Activated CD4-positive, alpha-beta memory T cell treated with anti-CD3 and anti-CD28 coated beads for 36 hours (primary cell): ENCODE measurements around the gene MRPL14. TPM values are rescaled to one million over a fixed set of nuclear protein-coding genes. Genes with fewer than 3 reads are reported as not detected.

Experiments used
- CTCF ChIA-PET: fragments of 350-600 bp; sonication (Branson Sonifier 250); formaldehyde crosslinking; loops from one replicate; lab custom pipeline; 2021; ENCODE audit warnings: antibody characterized with exemption, inconsistent platforms; lab: Charles Lee
- POLR2A ChIA-PET: fragments of 350-600 bp; sonication (Branson Sonifier 250); formaldehyde crosslinking; loops from one replicate; lab custom pipeline; 2021; ENCODE audit warnings: antibody characterized with exemption; lab: Charles Lee
- DNase-seq: peaks from one replicate; pipeline ENCODE4 v3.0.0-alpha.2; 2020
- H3K27ac Mint-ChIP-seq: one replicate; pipeline ENCODE4 v1.8.0; 2021; ENCODE audit warnings: mixed read lengths
- H3K27me3 Mint-ChIP-seq: one replicate; pipeline ENCODE4 v1.8.0; 2021; ENCODE audit warnings: mixed read lengths
- H3K36me3 Mint-ChIP-seq: one replicate; pipeline ENCODE4 v1.8.0; 2021; ENCODE audit warnings: mixed read lengths
- H3K4me1 Mint-ChIP-seq: one replicate; pipeline ENCODE4 v1.8.0; 2021; ENCODE audit warnings: low read depth, mixed read lengths
- H3K4me3 Mint-ChIP-seq: one replicate; pipeline ENCODE4 v1.8.0; 2021; ENCODE audit warnings: mild to moderate bottlenecking, mixed read lengths
- H3K9me3 Mint-ChIP-seq: one replicate; pipeline ENCODE4 v1.8.0; 2021; ENCODE audit warnings: mixed read lengths
- intact Hi-C: fragments of 100-400 bp; cut with micrococcal nuclease; formaldehyde crosslinking; loops from one replicate; pipeline ENCODE4 v1.15.1; 2023
- total RNA-seq, 2 experiments: library from RNA; stranded (reverse); gene quantifications; one replicate each; pipeline ENCODE4 v1.2.3, GENCODE V29; 2021

The MRPL14 gene
- total RNA-seq, 2 experiments from 2014 or later, result 49.5 to 50.1 TPM

- CTCF ChIA-PET, result interaction anchor here (0.6 to 1.3 kb wide), 4 partner anchors 30 to 151 kb away, joined by 3 read pairs; no protein-coding TSS in a partner anchor
- H3K36me3 Mint-ChIP-seq, result peaks cover 4% of the 10 kb centered on the region
These were observed 6.4 kb downstream of the MRPL14 start for GRCh38 chr6:44120692-44121443.

DNA sequence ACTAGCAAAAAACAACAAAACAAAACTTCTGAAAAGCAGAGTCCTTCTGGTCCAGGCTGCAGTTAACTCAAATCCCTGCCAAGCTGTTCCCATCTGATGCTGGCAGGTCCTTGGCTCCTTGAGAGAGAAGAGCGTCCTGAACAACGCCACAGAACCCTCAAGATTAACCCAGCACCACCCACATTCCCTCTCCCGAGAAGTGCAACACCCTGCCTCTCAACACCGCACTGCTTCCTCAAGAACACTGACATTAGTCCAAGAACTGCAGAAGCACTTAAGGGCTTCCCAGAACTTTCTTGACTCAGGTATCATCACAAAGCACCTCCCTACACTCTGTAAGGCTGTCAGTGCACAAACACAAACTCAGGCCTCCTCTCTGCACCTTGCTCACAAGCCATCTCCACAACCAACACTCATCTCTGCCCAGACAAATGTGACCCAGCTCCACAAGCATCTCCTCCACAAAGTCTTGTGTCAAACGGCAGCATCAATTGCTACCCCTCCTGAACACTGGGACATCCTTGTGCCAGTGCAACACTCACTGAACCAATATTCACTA is 7.5 kb downstream of the MRPL14 start:
- POLR2A ChIA-PET, result no interaction called here

More at GRCh38 chr6:44120692-44121443, 6.4 kb downstream of the MRPL14 start:
- Mint-ChIP-seq H3K4me3 (no peak overlapping the region), H3K27me3 (no peaks in the 10 kb centered on the region), H3K4me1 (peaks cover 76% of the 10 kb centered on the region), H3K9me3 (no peaks in the 10 kb centered on the region), H3K27ac (no peak overlapping the region)
- POLR2A ChIA-PET, result no interaction called here
- no peak for DNase-seq
- intact Hi-C loops, result no loop called here

GRCh38 chr6:44117397-44118128 is 9.7 kb downstream of the MRPL14 start:
- peaks cover 17% of the 10 kb centered on the region for H3K36me3 Mint-ChIP-seq
- POLR2A ChIA-PET, result interaction anchor here (0.7 to 1.2 kb wide), 3 partner anchors 14 to 68 kb away, joined by 3 to 4 read pairs (median 3); no protein-coding TSS in a partner anchor
- H3K27ac Mint-ChIP-seq, result no peak overlapping the region
- no peak for DNase-seq
- H3K4me1 Mint-ChIP-seq, result peaks cover 47% of the 10 kb centered on the region
- intact Hi-C loops, result no loop called here
- H3K9me3 Mint-ChIP-seq, result no peaks in the 10 kb centered on the region
- H3K27me3 Mint-ChIP-seq, result no peaks in the 10 kb centered on the region
- H3K4me3 Mint-ChIP-seq, result no peak overlapping the region
- CTCF ChIA-PET, result interaction anchor here (0.9 to 2.8 kb wide), 3 partner anchors 18 to 55 kb away, joined by 3 to 12 read pairs (median 3); no protein-coding TSS in a partner anchor

More for the DNA sequence above, 7.5 kb downstream of the MRPL14 start:
- H3K27me3 Mint-ChIP-seq, result no peaks in the 10 kb centered on the region
- intact Hi-C loops, result no loop called here
- DNase-seq, result no peak
- peaks cover 9% of the 10 kb centered on the region for H3K36me3 Mint-ChIP-seq
- H3K9me3 Mint-ChIP-seq, result no peaks in the 10 kb centered on the region
- no peak overlapping the region for H3K27ac Mint-ChIP-seq
- H3K4me3 Mint-ChIP-seq, result no peak overlapping the region
- CTCF ChIA-PET, result interaction anchor here (0.6 to 1.2 kb wide), 2 partner anchors 31 to 421 kb away, joined by 3 to 4 read pairs; no protein-coding TSS in a partner anchor
- peaks cover 69% of the 10 kb centered on the region for H3K4me1 Mint-ChIP-seq

DNA sequence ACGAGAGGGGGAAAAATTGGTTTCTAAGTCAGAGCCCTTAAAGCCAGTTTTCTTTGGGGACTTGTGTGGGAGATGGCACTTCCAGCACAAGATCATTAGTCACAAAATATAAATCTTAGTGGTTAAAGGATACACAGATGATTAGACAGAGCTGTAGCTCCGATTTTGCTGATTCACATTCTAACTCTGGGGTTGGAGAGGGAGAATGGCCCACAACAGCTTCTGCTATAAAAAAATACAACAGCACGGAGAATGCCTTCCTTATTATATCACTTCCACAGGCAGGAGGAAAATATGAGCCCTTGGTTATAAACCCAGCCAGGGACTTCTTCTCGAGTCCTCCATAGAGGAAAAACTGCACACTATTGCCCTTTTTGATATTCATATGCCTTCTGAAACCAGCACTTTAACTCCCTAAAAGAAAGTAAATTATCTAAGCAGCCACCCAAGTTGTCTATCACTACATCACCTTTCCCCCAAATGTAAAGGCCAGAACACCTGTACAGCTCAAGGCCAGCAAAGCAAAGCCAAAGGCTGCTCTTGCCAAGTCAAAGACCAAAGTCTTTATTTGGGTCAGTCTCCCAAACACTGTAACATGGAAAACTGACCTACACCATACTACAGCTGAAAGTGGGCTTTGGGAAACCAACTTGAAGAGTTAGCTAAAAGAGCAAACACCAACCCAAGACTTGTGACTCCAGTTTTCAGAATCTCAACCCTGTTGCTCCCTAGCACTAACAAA is 10.4 kb downstream of the MRPL14 start:
- H3K9me3 Mint-ChIP-seq, result no peaks in the 10 kb centered on the region
- no peaks in the 10 kb centered on the region for H3K27me3 Mint-ChIP-seq
- no peak overlapping the region for H3K4me3 Mint-ChIP-seq
- H3K36me3 Mint-ChIP-seq, result peaks cover 22% of the 10 kb centered on the region
- H3K27ac Mint-ChIP-seq, result no peak overlapping the region
- CTCF ChIA-PET, result interaction anchor here (1.2 to 2.8 kb wide), 3 partner anchors 20 to 56 kb away, joined by 3 to 12 read pairs (median 3); no protein-coding TSS in a partner anchor
- no peak for DNase-seq
- POLR2A ChIA-PET, result interaction anchor here (0.7 to 1.4 kb wide), 5 partner anchors 11 to 69 kb away, joined by 3 to 4 read pairs (median 3); partner anchors contain the start of genes MRPL14 and TMEM63B
- H3K4me1 Mint-ChIP-seq, result peaks cover 43% of the 10 kb centered on the region
- intact Hi-C loops, result no loop called here

- peaks cover 36% of the 10 kb centered on the region for H3K4me1 Mint-ChIP-seq
- H3K4me3 Mint-ChIP-seq, result no peak overlapping the region
- H3K36me3 Mint-ChIP-seq, result peaks cover 31% of the 10 kb centered on the region
- ChIA-PET POLR2A (interaction anchor here (1.4 kb wide), 1 partner anchor 13 kb away, joined by 4 read pairs; no protein-coding TSS in a partner anchor), CTCF (interaction anchor here (1.2 to 2.8 kb wide), 2 partner anchors 19 to 35 kb away, joined by 3 to 12 read pairs; no protein-coding TSS in a partner anchor)
- DNase-seq, result no peak
- no peaks in the 10 kb centered on the region for H3K9me3 Mint-ChIP-seq
- intact Hi-C loops, result no loop called here
- H3K27me3 Mint-ChIP-seq, result no peaks in the 10 kb centered on the region
- H3K27ac Mint-ChIP-seq, result no peak overlapping the region
These were observed 11.4 kb downstream of the MRPL14 start for GRCh38 chr6:44115866-44116265.

DNA sequence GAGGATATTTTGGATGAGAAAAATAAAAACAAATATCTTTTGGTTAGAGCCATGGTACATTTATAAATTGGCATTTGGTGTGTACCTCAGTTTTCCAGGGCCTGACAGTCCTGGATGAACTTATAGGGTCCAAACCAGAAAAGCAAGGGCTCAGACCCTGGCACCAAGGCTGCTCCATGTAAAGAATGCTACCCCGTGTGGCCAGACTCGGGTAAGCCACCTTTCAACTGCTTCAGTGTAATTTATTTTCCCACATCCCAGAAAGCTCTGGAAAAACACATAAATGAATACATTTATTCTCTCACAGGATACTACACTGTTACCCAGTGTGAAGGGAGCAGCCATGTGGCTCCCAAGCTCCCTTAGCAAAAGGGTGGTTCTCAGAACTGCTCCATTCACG is 13.8 kb downstream of the MRPL14 start:
- CTCF ChIA-PET, result no interaction called here
- Mint-ChIP-seq H3K27ac (no peak overlapping the region), H3K27me3 (no peaks in the 10 kb centered on the region), H3K9me3 (no peaks in the 10 kb centered on the region), H3K4me1 (peaks cover 19% of the 10 kb centered on the region), H3K4me3 (no peak overlapping the region), H3K36me3 (peaks cover 33% of the 10 kb centered on the region)
- DNase-seq, result no peak
- intact Hi-C loops, result no loop called here
- POLR2A ChIA-PET, result no interaction called here

DNA sequence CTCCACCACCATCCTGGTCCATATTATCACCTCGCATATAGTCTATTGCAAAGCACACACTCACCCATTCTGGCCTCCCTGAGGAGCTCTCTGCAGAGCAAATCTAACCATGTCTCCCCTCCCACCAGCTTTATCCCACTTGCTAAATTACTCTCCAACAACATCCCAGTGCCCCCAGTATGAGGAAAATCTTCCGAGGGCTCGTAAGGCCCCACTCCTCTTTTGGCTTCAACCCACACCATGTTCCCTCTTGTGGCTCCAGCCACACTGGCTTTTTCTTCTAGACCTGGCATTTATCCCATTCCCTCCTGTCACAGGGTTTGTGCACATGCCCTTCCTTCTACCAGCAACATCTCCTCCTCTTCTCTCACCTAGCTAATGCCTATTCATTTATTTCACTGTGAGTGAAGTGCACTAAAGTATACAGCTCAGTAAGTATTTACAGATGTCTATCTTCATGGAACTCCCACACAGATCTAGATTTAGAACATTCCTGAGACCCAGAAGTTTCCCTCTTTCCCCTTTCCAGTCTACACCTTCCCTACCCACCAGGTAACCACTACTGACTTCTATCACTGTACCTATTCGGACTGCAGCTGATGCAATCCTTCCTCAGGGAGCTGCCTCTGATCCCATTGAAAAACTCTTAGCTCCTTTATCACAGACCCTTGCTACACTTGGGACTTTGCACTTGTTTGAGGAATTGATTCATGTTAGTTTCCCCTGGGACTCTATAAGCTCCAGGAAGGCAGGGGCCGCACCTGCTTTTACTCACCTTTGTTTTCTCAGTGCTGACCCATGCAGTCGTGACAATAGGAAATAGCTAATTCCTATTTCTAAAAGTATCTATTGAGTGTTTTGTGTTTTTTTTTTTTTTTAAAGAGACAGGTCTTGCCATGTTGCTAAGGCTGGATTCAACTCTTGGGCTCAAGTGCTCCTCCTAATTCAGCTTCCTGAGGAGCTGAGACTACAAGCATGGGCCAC is 15.5 kb downstream of the MRPL14 start:
- no peak overlapping the region for H3K27ac Mint-ChIP-seq

DNA sequence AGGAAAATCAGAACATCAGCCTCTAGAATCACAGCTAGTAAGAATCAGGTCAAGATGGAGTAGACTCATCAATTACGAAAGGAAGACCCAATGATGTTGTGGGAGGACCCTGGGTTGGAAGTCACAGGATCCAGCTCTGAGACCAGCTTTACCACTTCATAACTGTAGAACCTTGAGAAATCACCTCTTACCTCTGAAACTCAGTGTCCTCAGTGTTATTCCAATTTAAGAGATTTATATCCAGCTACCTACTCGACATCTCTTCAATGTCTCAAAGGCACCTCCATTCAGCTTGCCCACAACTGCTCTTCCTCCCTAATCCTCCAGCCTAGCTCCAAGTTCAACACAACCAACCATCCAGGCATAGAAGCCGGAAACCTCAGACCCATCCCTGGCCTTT is 16.3 kb downstream of the MRPL14 start:
- ChIA-PET POLR2A (interaction anchor here (0.7 kb wide), 1 partner anchor 8 kb away, joined by 3 read pairs; no protein-coding TSS in a partner anchor), CTCF (interaction anchor here (1.0 to 2.1 kb wide), 3 partner anchors 13 to 194 kb away, joined by 3 to 10 read pairs (median 5); no protein-coding TSS in a partner anchor)
- Mint-ChIP-seq H3K4me1 (no peaks in the 10 kb centered on the region), H3K27me3 (no peaks in the 10 kb centered on the region), H3K36me3 (peaks cover 31% of the 10 kb centered on the region), H3K4me3 (no peak overlapping the region), H3K27ac (no peak overlapping the region), H3K9me3 (no peaks in the 10 kb centered on the region)
- intact Hi-C loops, result no loop called here
- DNase-seq, result no peak

More for the DNA sequence above, 15.5 kb downstream of the MRPL14 start:
- peaks cover 30% of the 10 kb centered on the region for H3K36me3 Mint-ChIP-seq
- H3K4me3 Mint-ChIP-seq, result no peak overlapping the region
- no peak for DNase-seq
- H3K4me1 Mint-ChIP-seq, result peaks cover 7% of the 10 kb centered on the region
- ChIA-PET POLR2A (interaction anchor here (0.7 kb wide), 1 partner anchor 9 kb away, joined by 3 read pairs; no protein-coding TSS in a partner anchor), CTCF (interaction anchor here (1.0 to 2.1 kb wide), 3 partner anchors 12 to 193 kb away, joined by 3 to 10 read pairs (median 3); no protein-coding TSS in a partner anchor)
- H3K27me3 Mint-ChIP-seq, result no peaks in the 10 kb centered on the region
- intact Hi-C loops, result no loop called here
- H3K9me3 Mint-ChIP-seq, result no peaks in the 10 kb centered on the region

GRCh38 chr6:44110005-44110676 is 17.1 kb downstream of the MRPL14 start:
- intact Hi-C loops, result no loop called here
- Mint-ChIP-seq H3K4me3 (no peak overlapping the region), H3K27me3 (no peaks in the 10 kb centered on the region), H3K4me1 (no peaks in the 10 kb centered on the region), H3K27ac (no peak overlapping the region), H3K9me3 (no peaks in the 10 kb centered on the region), H3K36me3 (peaks cover 30% of the 10 kb centered on the region)
- ChIA-PET POLR2A (no interaction called here), CTCF (interaction anchor here (1.8 to 2.1 kb wide), 2 partner anchors 12 to 14 kb away, joined by 5 to 10 read pairs; no protein-coding TSS in a partner anchor)
- DNase-seq, result no peak

- DNase-seq, result no peak
- ChIA-PET POLR2A (no interaction called here), CTCF (interaction anchor here (1.8 kb wide), 1 partner anchor 11 kb away, joined by 5 read pairs; no protein-coding TSS in a partner anchor)
- intact Hi-C loops, result no loop called here
- H3K27ac Mint-ChIP-seq, result no peak overlapping the region
- no peak overlapping the region for H3K4me3 Mint-ChIP-seq
- no peaks in the 10 kb centered on the region for H3K27me3 Mint-ChIP-seq
- H3K9me3 Mint-ChIP-seq, result no peaks in the 10 kb centered on the region
- no peaks in the 10 kb centered on the region for H3K4me1 Mint-ChIP-seq
- peaks cover 28% of the 10 kb centered on the region for H3K36me3 Mint-ChIP-seq
These were observed 18.0 kb downstream of the MRPL14 start for GRCh38 chr6:44109212-44109611.
